CD14-positive monocyte (primary cell): ENCODE data around the gene TXNRD2. TPM values are rescaled to one million over a fixed set of nuclear protein-coding genes. Genes with fewer than 3 reads are reported as not detected.

Experiments
- DNase-seq, 3 donors: peaks; one replicate each; pipeline ENCODE4 v3.0.0-alpha.2; 2011 to 2022
- H2AFZ ChIP-seq: 2 replicates; pipeline ENCODE4 v1.6.0; 2012; ENCODE audit warnings: mild to moderate bottlenecking, low read depth, low read length, inconsistent platforms; ENCODE audit not compliant: insufficient read depth, poor library complexity, severe bottlenecking
- H3K27ac ChIP-seq, 2 donors: 1 replicate in 1 of 2; 2 replicates in 1 of 2; pipeline ENCODE4 v1.5.1; 2012 to 2013; ENCODE audit warnings: low read length in 2 of 2, control low read depth in 1 of 2, inconsistent platforms in 1 of 2, low read depth in 1 of 2, mild to moderate bottlenecking in 1 of 2
- H3K27me3 ChIP-seq, 2 donors: one replicate each; pipeline versions ENCODE4 v1.6.0 to v1.6.1; 2011 to 2013; ENCODE audit warnings: low read length in 2 of 2; ENCODE audit not compliant: control insufficient read depth in 2 of 2, insufficient read depth in 2 of 2
- H3K36me3 ChIP-seq, 2 donors: replicated peaks in 1 of 2; 1 replicate in 1 of 2; 2 replicates in 1 of 2; pipeline versions ENCODE4 v1.5.1 to v1.6.1; 2012 to 2013; ENCODE audit warnings: low read length in 2 of 2, control low read depth in 1 of 2, inconsistent platforms in 1 of 2, mild to moderate bottlenecking in 1 of 2; ENCODE audit not compliant: insufficient read depth in 2 of 2, control insufficient read depth in 1 of 2
- H3K4me1 ChIP-seq, 2 donors: 1 replicate in 1 of 2; 2 replicates in 1 of 2; pipeline versions ENCODE4 v1.5.1 to v1.6.1; 2012 to 2013; ENCODE audit warnings: low read length in 2 of 2, control low read depth in 1 of 2, inconsistent platforms in 1 of 2, mild to moderate bottlenecking in 1 of 2, moderate library complexity in 1 of 2; ENCODE audit not compliant: insufficient read depth in 2 of 2, control insufficient read depth in 1 of 2
- H3K4me2 ChIP-seq: replicated peaks from 2 replicates; pipeline ENCODE3; 2012; ENCODE audit warnings: low read length, moderate library complexity, mild to moderate bottlenecking; ENCODE audit not compliant: poor library complexity, severe bottlenecking; ENCODE audit errors: extremely low read depth
- H3K4me3 ChIP-seq, 3 experiments: fragments of 200-600 bp in 1 of 3; sonication (generic) in 1 of 3; replicated peaks in 1 of 3; 1 replicate in 2 of 3; 2 replicates in 1 of 3; pipeline ENCODE4 v1.5.1; 2011 to 2013; ENCODE audit warnings: low read length in 3 of 3, mild to moderate bottlenecking in 3 of 3, control low read depth in 2 of 3, low read depth in 2 of 3, inconsistent platforms in 1 of 3, moderate library complexity in 1 of 3
- H3K79me2 ChIP-seq: 2 replicates; pipeline ENCODE4 v1.6.0; 2012; ENCODE audit warnings: mild to moderate bottlenecking, control low read depth, inconsistent platforms, low read length, moderate library complexity; ENCODE audit not compliant: insufficient read depth
- H3K9ac ChIP-seq: 2 replicates; pipeline ENCODE4 v1.6.0; 2017; ENCODE audit warnings: low read length, mild to moderate bottlenecking; ENCODE audit not compliant: insufficient read depth, poor library complexity, severe bottlenecking
- H3K9me3 ChIP-seq, 2 donors: replicated peaks in 1 of 2; 1 replicate in 1 of 2; 2 replicates in 1 of 2; pipeline versions ENCODE4 v1.5.1 to v1.6.1; 2012 to 2013; ENCODE audit warnings: low read length in 2 of 2, control low read depth in 1 of 2; ENCODE audit not compliant: control insufficient read depth in 1 of 2, insufficient read depth in 1 of 2
- H4K20me1 ChIP-seq: 2 replicates; pipeline ENCODE4 v1.6.0; 2012; ENCODE audit warnings: mild to moderate bottlenecking, low read length, control low read depth, moderate library complexity; ENCODE audit not compliant: insufficient read depth
- H3K27ac Mint-ChIP-seq, 7 donors: one replicate each; pipeline ENCODE4 v1.8.0; 2020; ENCODE audit warnings: mild to moderate bottlenecking in 7 of 7, mixed read lengths in 7 of 7, moderate library complexity in 6 of 7, inconsistent platforms in 2 of 7
- H3K27me3 Mint-ChIP-seq, 3 donors: one replicate each; pipeline ENCODE4 v1.8.0; 2021 to 2022; ENCODE audit warnings: low read depth in 3 of 3, mild to moderate bottlenecking in 3 of 3, mixed read lengths in 3 of 3, moderate library complexity in 3 of 3, inconsistent platforms in 1 of 3
- H3K36me3 Mint-ChIP-seq, 2 donors: one replicate each; pipeline ENCODE4 v1.8.0; 2020; ENCODE audit warnings: mixed read lengths in 2 of 2, inconsistent platforms in 1 of 2, mild to moderate bottlenecking in 1 of 2
- H3K4me1 Mint-ChIP-seq: one replicate; pipeline ENCODE4 v1.8.0; 2020; ENCODE audit warnings: mild to moderate bottlenecking, mixed read lengths
- H3K4me3 Mint-ChIP-seq, 2 donors: one replicate each; pipeline ENCODE4 v1.8.0; 2020; ENCODE audit warnings: mild to moderate bottlenecking in 2 of 2, mixed read lengths in 2 of 2, moderate library complexity in 1 of 2
- H3K9me3 Mint-ChIP-seq, 7 donors: one replicate each; pipeline ENCODE4 v1.8.0; 2020 to 2022; ENCODE audit warnings: mixed read lengths in 7 of 7, mild to moderate bottlenecking in 6 of 7, moderate library complexity in 6 of 7, inconsistent platforms in 2 of 7
- CTCF ChIP-seq: fragments of 200-600 bp; IDR thresholded peaks from one replicate; pipeline ENCODE4 v1.8.0; 2022; ENCODE audit warnings: antibody characterized with exemption, mild to moderate bottlenecking
- WGBS: methylation state at CpG from one replicate; pipeline ENCODE4 v1.1.5; 2013; ENCODE audit warnings: missing lambda C conversion rate; ENCODE audit not compliant: insufficient coverage; 5-methylcytosine and 5-hydroxymethylcytosine counted together
- intact Hi-C, 2 donors: fragments of 100-400 bp; cut with micrococcal nuclease; formaldehyde crosslinking; loops; one replicate each; pipeline versions ENCODE4 v1.15.0 to v1.15.1; 2023
- polyA plus RNA-seq, 3 donors: library from polyadenylated mRNA; depleted of rRNA in 1 of 3; unstranded in 2 of 3; stranded (reverse) in 1 of 3; fragments of 300-500 nt in 2 of 3; fragments of >200 nt in 1 of 3; fragmentation: Illumina TruSeq in 2 of 3; gene quantifications; 1 replicate in 2 of 3; 2 replicates in 1 of 3; pipeline ENCODE4 v1.2.3, GENCODE V29; 2012 to 2021

The TXNRD2 gene
- polyA plus RNA-seq, 3 donors = 24.9 to 54.9 (median 30.8) TPM

DNA sequence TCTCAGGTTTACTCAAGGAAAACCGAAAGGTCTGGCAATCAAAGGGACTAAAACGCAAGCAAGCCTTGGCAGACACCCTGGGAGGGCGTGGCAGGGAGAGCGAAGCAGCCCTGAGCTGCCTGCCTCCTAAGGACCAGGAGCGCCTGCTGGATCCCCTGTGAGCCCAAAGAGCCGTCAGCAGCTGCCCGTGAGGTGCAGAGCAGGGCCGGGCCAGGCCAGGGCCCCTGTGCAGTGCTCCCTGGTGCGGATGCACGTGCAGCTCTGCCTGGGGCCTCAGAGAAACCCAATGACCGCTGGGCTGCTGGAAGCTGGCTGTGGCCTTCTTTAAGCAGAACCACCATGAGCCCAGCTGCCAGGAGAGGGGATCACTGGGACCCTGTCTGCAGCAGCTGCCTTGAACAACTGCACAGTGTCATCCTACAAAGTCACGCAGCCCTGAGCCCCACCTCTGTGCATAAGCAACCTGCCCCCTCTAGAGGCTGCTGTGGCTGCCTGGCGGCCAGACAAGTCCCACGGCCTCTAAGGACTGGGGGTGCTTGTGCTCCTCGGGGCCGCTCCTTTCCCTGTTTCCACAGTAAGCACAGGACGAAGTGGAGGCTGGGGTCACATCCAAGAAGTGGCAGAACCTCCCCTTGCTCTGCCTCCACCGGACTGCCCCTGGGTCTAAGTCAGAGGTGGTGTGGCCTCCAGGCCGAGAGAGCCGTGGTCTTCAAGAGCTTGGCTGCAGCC, 29.2 kb downstream of the TXNRD2 start:
- peaks cover 77 to 96% of the 10 kb centered on the region in 2 donors for H3K36me3 ChIP-seq
- H3K4me3 ChIP-seq = no peak overlapping the region
- WGBS = 94% methylated on average over 19 of the region's 20 CpGs
- TF ChIP-seq CTCF = no peak
- peaks cover 0 to 1% (median 0%) of the 10 kb centered on the region in 7 donors for H3K9me3 Mint-ChIP-seq
- H3K27me3 ChIP-seq = no peaks in the 10 kb centered on the region
- peaks cover 7% of the 10 kb centered on the region for H3K4me1 Mint-ChIP-seq
- no peaks in the 10 kb centered on the region for H3K4me1 ChIP-seq
- no peak overlapping the region for H3K9ac ChIP-seq
- H4K20me1 ChIP-seq = no peaks in the 10 kb centered on the region
- H3K36me3 Mint-ChIP-seq = peaks cover 69 to 90% of the 10 kb centered on the region in 2 donors
- H3K27ac Mint-ChIP-seq = no peak overlapping the region
- intact Hi-C loops = no loop called here
- peaks cover 0 to 3% (median 0%) of the 10 kb centered on the region in 3 donors for H3K27me3 Mint-ChIP-seq
- DNase-seq = no peak
- H3K27ac ChIP-seq = no peak overlapping the region
- H3K4me2 ChIP-seq = no peak overlapping the region
- no peaks in the 10 kb centered on the region for H3K9me3 ChIP-seq
- no peaks in the 10 kb centered on the region for H3K79me2 ChIP-seq
- H3K4me3 Mint-ChIP-seq = no peak overlapping the region
- no peak overlapping the region for H2AFZ ChIP-seq

DNA sequence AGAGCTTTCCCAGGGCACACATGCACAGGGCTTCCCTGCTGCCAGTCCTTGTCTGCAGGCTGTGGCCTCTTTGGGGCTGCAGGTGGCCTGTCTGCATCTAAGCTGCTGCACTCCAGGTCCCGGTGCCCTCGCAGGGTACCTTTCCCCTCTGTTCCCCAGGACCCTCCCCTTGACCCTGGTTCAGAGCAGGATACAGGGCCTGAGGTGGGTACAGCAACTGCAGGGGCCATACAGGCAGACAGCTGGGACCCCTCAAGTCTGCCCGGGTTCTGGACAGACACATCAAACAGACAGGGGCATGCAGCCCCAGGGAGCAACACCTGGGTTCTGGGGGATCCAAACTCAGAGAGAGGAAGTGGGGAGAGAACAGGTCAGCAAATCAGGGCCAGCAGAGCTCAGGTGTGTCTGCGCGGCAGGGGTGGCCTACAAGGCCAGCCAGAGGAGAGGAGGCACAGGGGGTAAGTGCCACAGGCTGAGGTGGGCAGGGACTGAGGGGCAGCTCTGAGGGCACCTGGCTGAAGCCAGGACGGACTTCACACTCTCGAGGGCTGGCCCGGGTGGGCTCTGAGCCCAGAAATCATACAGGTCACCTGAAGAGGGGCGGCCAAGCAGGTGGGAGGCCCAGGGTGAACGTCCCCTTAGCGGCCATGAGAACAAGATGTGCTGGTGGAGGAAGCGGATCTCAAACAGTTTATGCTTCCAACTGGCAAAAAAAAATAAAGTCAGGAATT, 29.9 kb downstream of the TXNRD2 start:
- Mint-ChIP-seq H3K4me3 (no peak overlapping the region), H3K27ac (peak overlapping the region in 2 of 7 donors; percentile 54 to 66), H3K36me3 (peaks cover 64 to 86% of the 10 kb centered on the region in 2 donors), H3K9me3 (peaks cover 0 to 1% (median 0%) of the 10 kb centered on the region in 7 donors), H3K27me3 (peaks cover 0 to 3% (median 0%) of the 10 kb centered on the region in 3 donors), H3K4me1 (peaks cover 4% of the 10 kb centered on the region)
- Histone ChIP-seq H3K9me3 (no peaks in the 10 kb centered on the region), H3K79me2 (no peaks in the 10 kb centered on the region), H3K27me3 (no peaks in the 10 kb centered on the region), H4K20me1 (no peaks in the 10 kb centered on the region), H3K9ac (no peak overlapping the region), H3K4me3 (no peak overlapping the region), H3K4me2 (no peak overlapping the region), H3K4me1 (no peaks in the 10 kb centered on the region), H3K36me3 (peaks cover 70 to 91% of the 10 kb centered on the region in 2 donors), H3K27ac (no peak overlapping the region), H2AFZ (no peak overlapping the region)
- TF ChIP-seq CTCF = no peak
- DNase-seq = no peak
- 96% methylated on average over 12 of the region's 12 CpGs for WGBS
- intact Hi-C loops = loop anchor here in 1 of 2 donors (2.0 kb wide), 1 partner anchor 181 kb away; no protein-coding TSS in a partner anchor
